OCI-LY7 (cell line): Measurements from ENCODE around the gene EYS. TPM values are rescaled to one million over a fixed set of nuclear protein-coding genes. Genes with fewer than 3 reads are reported as not detected.

ENCODE experiments used
- BruUV-seq: library from RNA; stranded (reverse); fragments of 400-500 nt; replicated peaks from 2 replicates; lab custom pipeline; 2021; lab: Mats Ljungman, UMichigan
- CTCF ChIA-PET: fragments of 300-600 bp; sonication (Branson Sonifier 250); formaldehyde crosslinking; loops from one replicate; lab custom pipeline; 2022; ENCODE audit warnings: antibody characterized with exemption; ENCODE audit not compliant: unreplicated experiment; lab: Charles Lee
- POLR2A ChIA-PET: fragments of 300-600 bp; sonication (Branson Sonifier 250); formaldehyde crosslinking; loops from one replicate; lab custom pipeline; 2022; ENCODE audit warnings: antibody characterized with exemption; lab: Charles Lee
- DNase-seq: peaks from one replicate; pipeline ENCODE4 v3.0.0-alpha.2; 2015; ENCODE audit warnings: low spot score
- H2AFZ ChIP-seq: fragments of 200-600 bp; sonication (generic), shearing (Covaris generic); 2 replicates; pipeline ENCODE4 v1.6.1; 2014; ENCODE audit warnings: mild to moderate bottlenecking, antibody characterized with exemption, low read length, moderate library complexity
- H3K27ac ChIP-seq: fragments of 200-600 bp; sonication (generic); 2 replicates; pipeline ENCODE4 v1.5.1; 2014; ENCODE audit warnings: mixed run types, low read depth, mild to moderate bottlenecking, moderate library complexity, low read length, inconsistent platforms; ENCODE audit not compliant: poor library complexity, severe bottlenecking
- H3K36me3 ChIP-seq: fragments of 200-600 bp; sonication (generic); 2 replicates; pipeline ENCODE4 v1.6.1; 2014; ENCODE audit warnings: mild to moderate bottlenecking, antibody characterized with exemption, low read length, moderate library complexity, mixed read lengths; ENCODE audit not compliant: insufficient read depth
- H3K4me1 ChIP-seq: fragments of 200-600 bp; sonication (generic); 2 replicates; pipeline ENCODE4 v1.5.1; 2014; ENCODE audit warnings: mild to moderate bottlenecking, low read length; ENCODE audit not compliant: insufficient read depth, poor library complexity, severe bottlenecking
- H3K4me2 ChIP-seq: fragments of 200-600 bp; sonication (generic); 2 replicates; pipeline ENCODE4 v1.6.1; 2014; ENCODE audit warnings: mild to moderate bottlenecking, low read length
- H3K4me3 ChIP-seq: fragments of 200-600 bp; sonication (generic); 2 replicates; pipeline ENCODE4 v1.5.1; 2014; ENCODE audit warnings: mild to moderate bottlenecking, low read depth, low read length; ENCODE audit not compliant: poor library complexity, severe bottlenecking
- H3K79me2 ChIP-seq: fragments of 200-600 bp; sonication (generic); 2 replicates; pipeline ENCODE4 v1.6.1; 2016; ENCODE audit warnings: low read depth, mild to moderate bottlenecking, low read length, moderate library complexity, mixed read lengths; ENCODE audit not compliant: insufficient read depth
- H3K9me2 ChIP-seq: fragments of 200-600 bp; sonication (generic); 2 replicates; pipeline ENCODE4 v1.6.1; 2016; ENCODE audit warnings: mild to moderate bottlenecking, low read length, mixed read lengths; ENCODE audit not compliant: insufficient read depth
- H3K9me3 ChIP-seq: fragments of 200-600 bp; sonication (generic); 2 replicates; pipeline ENCODE4 v1.6.1; 2014; ENCODE audit warnings: mild to moderate bottlenecking, mixed run types, low read length, mixed read lengths
- H4K20me1 ChIP-seq: fragments of 200-600 bp; sonication (generic); 2 replicates; pipeline ENCODE4 v1.6.1; 2014; ENCODE audit warnings: mild to moderate bottlenecking, antibody characterized with exemption, low read length, moderate library complexity, mixed read lengths; ENCODE audit not compliant: insufficient read depth
- EZH2phosphoT487 ChIP-seq: fragments of 200-600 bp; sonication (generic); IDR thresholded peaks from 2 replicates; pipeline ENCODE4 v1.6.1; 2018; ENCODE audit warnings: low read depth, borderline replicate concordance, mild to moderate bottlenecking, mixed run types, antibody characterized with exemption, low read length, moderate library complexity, mixed read lengths
- intact Hi-C: fragments of 100-400 bp; cut with micrococcal nuclease; formaldehyde crosslinking; loops from one replicate; pipeline ENCODE4 v1.10.0; 2022; ENCODE audit not compliant: unreplicated experiment
- total RNA-seq, 2 experiments: library from RNA; depleted of rRNA in 1 of 2; stranded (reverse); fragments of >200 nt in 1 of 2; shearing (Covaris generic) in 1 of 2; gene quantifications; 2 replicates each; pipeline ENCODE4 v1.2.3, GENCODE V29; 2014 to 2022
- TF ChIP-seq, protein P1 (sequence below): fragments of 200-600 bp; sonication (generic); conservative IDR thresholded peaks from 2 replicates; pipeline ENCODE4 v1.5.1; 2014; ENCODE audit warnings: mild to moderate bottlenecking, antibody characterized with exemption, low read length, moderate library complexity, mixed read lengths

Gene EYS
- total RNA-seq, 2 experiments from 2014 or later, result not detected

DNA sequence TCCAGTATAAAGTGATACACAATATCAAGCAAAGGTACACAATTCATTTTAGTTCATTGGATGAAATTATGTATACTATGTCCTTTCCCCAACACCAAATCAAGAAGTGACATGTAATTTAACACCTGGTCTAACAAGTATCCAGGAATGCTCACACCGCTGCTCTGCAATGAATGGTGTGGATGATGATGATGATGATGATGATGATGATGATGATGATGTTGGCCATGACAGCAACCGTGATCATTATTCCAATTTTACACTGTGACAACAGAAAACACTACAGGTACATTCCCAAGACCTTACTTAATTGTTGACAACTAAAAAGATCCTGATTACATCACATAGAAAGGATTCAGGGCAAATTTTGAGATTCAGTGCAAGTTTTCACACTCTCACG, 1449.4 kb downstream of the EYS start:
- no peak overlapping the region for H2AFZ ChIP-seq
- ChIA-PET CTCF (no interaction called here), POLR2A (no interaction called here)
- DNase-seq, result no peak
- no peaks in the 10 kb centered on the region for H3K4me1 ChIP-seq
- H3K4me2 ChIP-seq, result no peak overlapping the region
- no peaks in the 10 kb centered on the region for H3K9me2 ChIP-seq
- H3K4me3 ChIP-seq, result no peak overlapping the region
- intact Hi-C loops, result no loop called here
- no peaks in the 10 kb centered on the region for H3K36me3 ChIP-seq
- H3K27ac ChIP-seq, result no peak overlapping the region
- TF ChIP-seq, protein P1, sequence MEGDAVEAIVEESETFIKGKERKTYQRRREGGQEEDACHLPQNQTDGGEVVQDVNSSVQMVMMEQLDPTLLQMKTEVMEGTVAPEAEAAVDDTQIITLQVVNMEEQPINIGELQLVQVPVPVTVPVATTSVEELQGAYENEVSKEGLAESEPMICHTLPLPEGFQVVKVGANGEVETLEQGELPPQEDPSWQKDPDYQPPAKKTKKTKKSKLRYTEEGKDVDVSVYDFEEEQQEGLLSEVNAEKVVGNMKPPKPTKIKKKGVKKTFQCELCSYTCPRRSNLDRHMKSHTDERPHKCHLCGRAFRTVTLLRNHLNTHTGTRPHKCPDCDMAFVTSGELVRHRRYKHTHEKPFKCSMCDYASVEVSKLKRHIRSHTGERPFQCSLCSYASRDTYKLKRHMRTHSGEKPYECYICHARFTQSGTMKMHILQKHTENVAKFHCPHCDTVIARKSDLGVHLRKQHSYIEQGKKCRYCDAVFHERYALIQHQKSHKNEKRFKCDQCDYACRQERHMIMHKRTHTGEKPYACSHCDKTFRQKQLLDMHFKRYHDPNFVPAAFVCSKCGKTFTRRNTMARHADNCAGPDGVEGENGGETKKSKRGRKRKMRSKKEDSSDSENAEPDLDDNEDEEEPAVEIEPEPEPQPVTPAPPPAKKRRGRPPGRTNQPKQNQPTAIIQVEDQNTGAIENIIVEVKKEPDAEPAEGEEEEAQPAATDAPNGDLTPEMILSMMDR, result no peak
- no peak for TF ChIP-seq EZH2phosphoT487
- no TSS peak for BruUV-seq
- no peaks in the 10 kb centered on the region for H3K9me3 ChIP-seq
- no peaks in the 10 kb centered on the region for H3K79me2 ChIP-seq
- H4K20me1 ChIP-seq, result no peaks in the 10 kb centered on the region

DNA sequence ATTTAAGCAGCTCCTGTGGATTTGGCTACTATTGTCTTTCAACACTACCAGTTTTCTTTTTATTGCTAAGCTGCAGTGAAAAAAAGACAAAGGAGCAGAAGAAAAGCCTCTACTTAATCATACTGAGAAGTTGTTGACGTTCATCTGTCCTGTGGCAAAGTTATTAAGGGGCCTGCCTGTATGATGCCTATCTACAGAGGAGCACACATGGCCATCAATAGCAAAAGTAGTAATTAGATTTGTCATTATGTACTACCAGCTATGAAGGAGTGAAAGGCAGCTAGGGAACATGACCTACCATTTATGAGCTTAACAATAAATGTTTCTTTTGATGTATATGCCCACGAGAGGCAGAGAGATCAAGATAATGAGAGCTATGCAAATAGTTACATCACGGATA, 1450.5 kb downstream of the EYS start:
- no peaks in the 10 kb centered on the region for H3K9me3 ChIP-seq
- BruUV-seq, result no TSS peak
- TF ChIP-seq, protein P1, result no peak
- no peak for TF ChIP-seq EZH2phosphoT487
- no peaks in the 10 kb centered on the region for H3K4me1 ChIP-seq
- no peaks in the 10 kb centered on the region for H4K20me1 ChIP-seq
- no peaks in the 10 kb centered on the region for H3K79me2 ChIP-seq
- DNase-seq, result no peak
- H3K4me3 ChIP-seq, result no peak overlapping the region
- no peaks in the 10 kb centered on the region for H3K9me2 ChIP-seq
- ChIA-PET CTCF (no interaction called here), POLR2A (no interaction called here)
- no peaks in the 10 kb centered on the region for H3K36me3 ChIP-seq
- no peak overlapping the region for H3K4me2 ChIP-seq
- intact Hi-C loops, result no loop called here
- no peak overlapping the region for H2AFZ ChIP-seq
- H3K27ac ChIP-seq, result no peak overlapping the region

DNA sequence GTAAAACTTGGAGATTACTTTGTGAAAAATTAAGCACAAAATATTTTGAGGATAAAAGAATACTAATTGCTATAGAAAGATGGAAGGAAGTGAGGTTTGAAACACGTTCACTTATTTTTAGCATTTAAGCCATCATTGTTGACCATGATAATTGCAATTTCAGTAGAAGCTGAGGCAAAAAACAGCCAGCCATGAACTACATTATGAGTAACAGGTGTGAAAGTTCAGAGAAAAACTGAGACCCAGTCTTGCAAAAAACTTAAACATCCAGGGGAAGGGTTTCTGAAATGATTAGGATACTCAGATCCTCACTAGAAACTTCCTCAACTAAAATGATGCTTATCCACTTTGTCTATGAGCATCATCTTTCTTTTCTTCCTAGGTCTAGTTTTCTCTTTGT, 1452.0 kb downstream of the EYS start:
- BruUV-seq, result no TSS peak
- no peak overlapping the region for H3K27ac ChIP-seq
- TF ChIP-seq, protein P1, result no peak
- no peak for TF ChIP-seq EZH2phosphoT487
- no peak overlapping the region for H2AFZ ChIP-seq
- no peaks in the 10 kb centered on the region for H4K20me1 ChIP-seq
- no peaks in the 10 kb centered on the region for H3K79me2 ChIP-seq
- no peak overlapping the region for H3K4me2 ChIP-seq
- intact Hi-C loops, result no loop called here
- ChIA-PET CTCF (no interaction called here), POLR2A (no interaction called here)
- H3K36me3 ChIP-seq, result no peaks in the 10 kb centered on the region
- DNase-seq, result no peak
- H3K9me3 ChIP-seq, result no peaks in the 10 kb centered on the region
- no peaks in the 10 kb centered on the region for H3K9me2 ChIP-seq
- no peaks in the 10 kb centered on the region for H3K4me1 ChIP-seq
- no peak overlapping the region for H3K4me3 ChIP-seq
